Ascending aorta (tissue), 2 donors: ENCODE measurements around the gene CFAP73. TPM values are rescaled to one million over a fixed set of nuclear protein-coding genes. Genes with fewer than 3 reads are reported as not detected.

Experiments used
- DNase-seq, 2 donors: peaks; one replicate each; pipeline ENCODE4 v3.0.0-alpha.2; 2019; ENCODE audit warnings: low spot score in 2 of 2
- H3K27ac ChIP-seq, 2 donors: fragments of 200-600 bp; sonication (generic); one replicate each; pipeline ENCODE4 v1.5.1; 2016 to 2017; ENCODE audit warnings: mild to moderate bottlenecking in 1 of 2
- H3K27me3 ChIP-seq: fragments of 200-600 bp; sonication (generic); one replicate; pipeline ENCODE4 v1.5.1; 2017
- H3K36me3 ChIP-seq, 2 donors: fragments of 200-600 bp; sonication (generic); one replicate each; pipeline ENCODE4 v1.5.1; 2016
- H3K4me1 ChIP-seq, 2 donors: fragments of 200-600 bp; sonication (generic); one replicate each; pipeline ENCODE4 v1.5.1; 2016 to 2017; ENCODE audit warnings: mild to moderate bottlenecking in 1 of 2
- H3K4me3 ChIP-seq, 2 donors: fragments of 200-600 bp; sonication (generic); one replicate each; pipeline ENCODE4 v1.5.1; 2016 to 2017; ENCODE audit warnings: mild to moderate bottlenecking in 1 of 2
- H3K9me3 ChIP-seq, 2 donors: fragments of 200-600 bp; sonication (generic); one replicate each; pipeline ENCODE4 v1.5.1; 2016
- CTCF ChIP-seq, 3 experiments: fragments of 200-600 bp in 2 of 3; fragments of 450-650 bp in 1 of 3; sonication (generic) in 2 of 3; IDR thresholded peaks; one replicate each; pipeline ENCODE4 v1.5.1; 2016 to 2019; ENCODE audit warnings: antibody characterized with exemption in 3 of 3, mild to moderate bottlenecking in 1 of 3, moderate library complexity in 1 of 3
- intact Hi-C: fragments of 100-400 bp; cut with DNase I; formaldehyde crosslinking; loops from one replicate; pipeline ENCODE4 v1.15.1; 2023
- total RNA-seq: library from RNA; depleted of rRNA; stranded (reverse); fragments of >200 nt; gene quantifications from one replicate; pipeline ENCODE4 v1.1.0, GENCODE V29; 2016

The CFAP73 gene
- total RNA-seq, 1 donor from 2014 or later = not detected

GRCh38 chr12:113186666-113187325 lies 37.3 kb downstream of the CFAP73 start:
- Histone ChIP-seq H3K27ac (peak overlapping the region in 1 of 2 donors; percentile 5), H3K36me3 (peaks cover 3 to 13% of the 10 kb centered on the region in 2 donors), H3K4me1 (peaks cover 11 to 20% of the 10 kb centered on the region in 2 donors), H3K27me3 (no peaks in the 10 kb centered on the region), H3K4me3 (peak overlapping the region; percentile 74 to 84), H3K9me3 (no peaks in the 10 kb centered on the region)
- intact Hi-C loops = loop anchor here (10.0 kb wide), 2 partner anchors 238 to 778 kb away; partner anchors contain the start of genes RBM19 and SDSL
- DNase-seq = no peak
- no peak for TF ChIP-seq CTCF (IDR thresholded peaks at IDR 0.05)

- no peak for DNase-seq
- peaks cover 5 to 18% of the 10 kb centered on the region in 2 donors for H3K36me3 ChIP-seq
- H3K4me3 ChIP-seq = no peak overlapping the region
- H3K27me3 ChIP-seq = no peaks in the 10 kb centered on the region
- no peak for TF ChIP-seq CTCF (IDR thresholded peaks at IDR 0.05)
- peaks cover 13 to 21% of the 10 kb centered on the region in 2 donors for H3K4me1 ChIP-seq
- H3K27ac ChIP-seq = no peak overlapping the region
- H3K9me3 ChIP-seq = no peaks in the 10 kb centered on the region
- intact Hi-C loops = loop anchor here (10.0 kb wide), 2 partner anchors 235 to 775 kb away; partner anchors contain the start of genes RBM19 and SDSL
These were observed 39.8 kb downstream of the CFAP73 start for GRCh38 chr12:113189361-113189760.

- no peak for DNase-seq
- intact Hi-C loops = no loop called here
- Histone ChIP-seq H3K9me3 (no peaks in the 10 kb centered on the region), H3K27ac (peak overlapping the region in 1 of 2 donors; percentile 88), H3K4me3 (no peak overlapping the region), H3K36me3 (peaks cover 5 to 18% of the 10 kb centered on the region in 2 donors), H3K4me1 (peaks cover 15 to 27% of the 10 kb centered on the region in 2 donors), H3K27me3 (no peaks in the 10 kb centered on the region)
- no peak for TF ChIP-seq CTCF (IDR thresholded peaks at IDR 0.05)
These were observed 41.2 kb downstream of the CFAP73 start for GRCh38 chr12:113190761-113191160.

GRCh38 chr12:113191227-113191626 lies 41.7 kb downstream of the CFAP73 start:
- Histone ChIP-seq H3K36me3 (peaks cover 5 to 18% of the 10 kb centered on the region in 2 donors), H3K9me3 (no peaks in the 10 kb centered on the region), H3K27me3 (no peaks in the 10 kb centered on the region), H3K4me1 (peaks cover 14 to 25% of the 10 kb centered on the region in 2 donors), H3K4me3 (no peak overlapping the region), H3K27ac (peak overlapping the region; percentile 78 to 88)
- intact Hi-C loops = no loop called here
- TF ChIP-seq CTCF (IDR thresholded peaks at IDR 0.05) = no peak
- no peak for DNase-seq

GRCh38 chr12:113194971-113195391 lies 45.5 kb downstream of the CFAP73 start:
- Histone ChIP-seq H3K36me3 (peaks cover 5 to 13% of the 10 kb centered on the region in 2 donors), H3K27me3 (no peaks in the 10 kb centered on the region), H3K27ac (peak overlapping the region; percentile 78 to 88), H3K4me3 (no peak overlapping the region), H3K9me3 (no peaks in the 10 kb centered on the region), H3K4me1 (peaks cover 9 to 21% of the 10 kb centered on the region in 2 donors)
- intact Hi-C loops = loop anchor here (2.0 kb wide), 1 partner anchor 140 kb away; the partner anchor contains the start of gene SLC8B1
- no peak for TF ChIP-seq CTCF (IDR thresholded peaks at IDR 0.05)
- DNase-seq = no peak
